HL-60 (cell line): ENCODE results near the gene MAP3K7.
A peak's percentile ranks its signal among the peaks of the same experiment; 100 is the strongest.

Source experiments
- DNase-seq, 2 experiments: peaks; one replicate each; pipeline ENCODE4 v3.0.0-alpha.2; 2010 to 2020; ENCODE audit warnings: low read depth in 1 of 2, low spot score in 1 of 2
- H3K27ac ChIP-seq: fragments of 250-450 bp; sonication (Bioruptor Pico); replicated peaks from 2 replicates; pipeline ENCODE4 v1.5.1; 2020; ENCODE audit warnings: mild to moderate bottlenecking, moderate library complexity
- H3K27me3 ChIP-seq: fragments of 250-450 bp; sonication (Bioruptor Pico); 2 replicates; pipeline ENCODE4 v1.5.1; 2021; ENCODE audit warnings: mild to moderate bottlenecking, moderate library complexity; ENCODE audit not compliant: insufficient read depth, poor library complexity, severe bottlenecking
- H3K4me3 ChIP-seq: replicated peaks from 2 replicates; pipeline ENCODE4 v1.5.1; 2011; ENCODE audit warnings: mild to moderate bottlenecking, control low read depth, low read length; ENCODE audit not compliant: insufficient read depth
- GABPA ChIP-seq: IDR thresholded peaks from 2 replicates; pipeline ENCODE4 v1.6.1; 2012; ENCODE audit warnings: low read depth
- POLR2AphosphoS5 ChIP-seq: IDR thresholded peaks from 2 replicates; pipeline ENCODE4 v1.6.1; 2012; ENCODE audit warnings: low read depth
- SPI1 ChIP-seq: IDR thresholded peaks from 2 replicates; pipeline ENCODE4 v1.6.1; 2012; ENCODE audit warnings: low read depth, mild to moderate bottlenecking, borderline replicate concordance
- TF ChIP-seq, protein P1 (sequence below): IDR thresholded peaks from one replicate; pipeline ENCODE4 v1.5.1; 2011; ENCODE audit warnings: low read length, control low read depth, inconsistent platforms; ENCODE audit not compliant: insufficient read depth
- TF ChIP-seq, protein P2 (sequence below): IDR thresholded peaks from 2 replicates; pipeline ENCODE4 v1.6.1; 2012; ENCODE audit warnings: low read depth; ENCODE audit not compliant: insufficient replicate concordance

Gene MAP3K7

DNA sequence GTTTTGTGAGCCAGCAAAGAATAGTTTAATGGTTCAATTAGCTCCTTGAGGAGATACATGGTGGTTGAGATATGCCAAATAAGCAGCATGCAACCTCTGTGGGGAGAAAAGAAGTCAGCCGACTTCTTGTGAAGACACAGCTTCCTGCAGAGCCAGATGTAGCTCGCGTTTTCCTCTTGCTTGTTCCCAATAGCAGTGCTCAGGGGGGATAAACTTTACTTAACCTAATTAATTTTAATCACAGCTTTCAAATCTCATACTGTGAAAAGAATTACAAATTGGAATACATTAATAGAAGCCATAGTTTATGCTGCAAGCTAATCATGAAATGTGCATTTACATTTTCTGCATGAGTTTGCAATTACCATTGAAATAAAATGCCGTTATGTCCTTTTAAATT lies 106.2 kb downstream of the MAP3K7 start:
- no peak overlapping the region for H3K27ac ChIP-seq
- H3K4me3 ChIP-seq, result no peak overlapping the region
- no peak for TF ChIP-seq GABPA
- TF ChIP-seq, protein P1, sequence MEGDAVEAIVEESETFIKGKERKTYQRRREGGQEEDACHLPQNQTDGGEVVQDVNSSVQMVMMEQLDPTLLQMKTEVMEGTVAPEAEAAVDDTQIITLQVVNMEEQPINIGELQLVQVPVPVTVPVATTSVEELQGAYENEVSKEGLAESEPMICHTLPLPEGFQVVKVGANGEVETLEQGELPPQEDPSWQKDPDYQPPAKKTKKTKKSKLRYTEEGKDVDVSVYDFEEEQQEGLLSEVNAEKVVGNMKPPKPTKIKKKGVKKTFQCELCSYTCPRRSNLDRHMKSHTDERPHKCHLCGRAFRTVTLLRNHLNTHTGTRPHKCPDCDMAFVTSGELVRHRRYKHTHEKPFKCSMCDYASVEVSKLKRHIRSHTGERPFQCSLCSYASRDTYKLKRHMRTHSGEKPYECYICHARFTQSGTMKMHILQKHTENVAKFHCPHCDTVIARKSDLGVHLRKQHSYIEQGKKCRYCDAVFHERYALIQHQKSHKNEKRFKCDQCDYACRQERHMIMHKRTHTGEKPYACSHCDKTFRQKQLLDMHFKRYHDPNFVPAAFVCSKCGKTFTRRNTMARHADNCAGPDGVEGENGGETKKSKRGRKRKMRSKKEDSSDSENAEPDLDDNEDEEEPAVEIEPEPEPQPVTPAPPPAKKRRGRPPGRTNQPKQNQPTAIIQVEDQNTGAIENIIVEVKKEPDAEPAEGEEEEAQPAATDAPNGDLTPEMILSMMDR, result no peak
- TF ChIP-seq, protein P2, sequence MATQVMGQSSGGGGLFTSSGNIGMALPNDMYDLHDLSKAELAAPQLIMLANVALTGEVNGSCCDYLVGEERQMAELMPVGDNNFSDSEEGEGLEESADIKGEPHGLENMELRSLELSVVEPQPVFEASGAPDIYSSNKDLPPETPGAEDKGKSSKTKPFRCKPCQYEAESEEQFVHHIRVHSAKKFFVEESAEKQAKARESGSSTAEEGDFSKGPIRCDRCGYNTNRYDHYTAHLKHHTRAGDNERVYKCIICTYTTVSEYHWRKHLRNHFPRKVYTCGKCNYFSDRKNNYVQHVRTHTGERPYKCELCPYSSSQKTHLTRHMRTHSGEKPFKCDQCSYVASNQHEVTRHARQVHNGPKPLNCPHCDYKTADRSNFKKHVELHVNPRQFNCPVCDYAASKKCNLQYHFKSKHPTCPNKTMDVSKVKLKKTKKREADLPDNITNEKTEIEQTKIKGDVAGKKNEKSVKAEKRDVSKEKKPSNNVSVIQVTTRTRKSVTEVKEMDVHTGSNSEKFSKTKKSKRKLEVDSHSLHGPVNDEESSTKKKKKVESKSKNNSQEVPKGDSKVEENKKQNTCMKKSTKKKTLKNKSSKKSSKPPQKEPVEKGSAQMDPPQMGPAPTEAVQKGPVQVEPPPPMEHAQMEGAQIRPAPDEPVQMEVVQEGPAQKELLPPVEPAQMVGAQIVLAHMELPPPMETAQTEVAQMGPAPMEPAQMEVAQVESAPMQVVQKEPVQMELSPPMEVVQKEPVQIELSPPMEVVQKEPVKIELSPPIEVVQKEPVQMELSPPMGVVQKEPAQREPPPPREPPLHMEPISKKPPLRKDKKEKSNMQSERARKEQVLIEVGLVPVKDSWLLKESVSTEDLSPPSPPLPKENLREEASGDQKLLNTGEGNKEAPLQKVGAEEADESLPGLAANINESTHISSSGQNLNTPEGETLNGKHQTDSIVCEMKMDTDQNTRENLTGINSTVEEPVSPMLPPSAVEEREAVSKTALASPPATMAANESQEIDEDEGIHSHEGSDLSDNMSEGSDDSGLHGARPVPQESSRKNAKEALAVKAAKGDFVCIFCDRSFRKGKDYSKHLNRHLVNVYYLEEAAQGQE, result no peak
- TF ChIP-seq SPI1, result no peak
- no peak for TF ChIP-seq POLR2AphosphoS5
- H3K27me3 ChIP-seq, result peaks cover 2% of the 10 kb centered on the region
- DNase-seq, result no peak

DNA sequence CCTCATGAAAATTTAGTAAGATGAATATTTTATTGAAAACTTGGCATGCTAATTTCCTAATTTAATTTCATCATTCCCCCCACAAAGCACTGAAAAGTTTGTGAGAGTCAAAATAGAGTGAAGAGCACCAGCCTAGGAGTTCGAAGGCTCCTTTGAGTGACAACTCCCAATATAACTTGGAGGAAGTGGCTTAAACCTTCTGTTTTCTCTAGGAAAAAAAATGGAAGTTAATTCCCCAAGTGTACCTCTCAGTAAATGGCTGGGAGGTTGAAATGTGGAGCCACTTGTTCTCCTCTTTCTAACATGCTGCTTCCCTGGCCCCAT lies 107.3 kb downstream of the MAP3K7 start:
- Histone ChIP-seq H3K27me3 (peaks cover 2% of the 10 kb centered on the region), H3K27ac (no peak overlapping the region), H3K4me3 (no peak overlapping the region)
- TF ChIP-seq SPI1, result no peak
- TF ChIP-seq GABPA, result no peak
- TF ChIP-seq, protein P2, result no peak
- no peak for TF ChIP-seq POLR2AphosphoS5
- TF ChIP-seq, protein P1, result no peak
- no peak for DNase-seq

DNA sequence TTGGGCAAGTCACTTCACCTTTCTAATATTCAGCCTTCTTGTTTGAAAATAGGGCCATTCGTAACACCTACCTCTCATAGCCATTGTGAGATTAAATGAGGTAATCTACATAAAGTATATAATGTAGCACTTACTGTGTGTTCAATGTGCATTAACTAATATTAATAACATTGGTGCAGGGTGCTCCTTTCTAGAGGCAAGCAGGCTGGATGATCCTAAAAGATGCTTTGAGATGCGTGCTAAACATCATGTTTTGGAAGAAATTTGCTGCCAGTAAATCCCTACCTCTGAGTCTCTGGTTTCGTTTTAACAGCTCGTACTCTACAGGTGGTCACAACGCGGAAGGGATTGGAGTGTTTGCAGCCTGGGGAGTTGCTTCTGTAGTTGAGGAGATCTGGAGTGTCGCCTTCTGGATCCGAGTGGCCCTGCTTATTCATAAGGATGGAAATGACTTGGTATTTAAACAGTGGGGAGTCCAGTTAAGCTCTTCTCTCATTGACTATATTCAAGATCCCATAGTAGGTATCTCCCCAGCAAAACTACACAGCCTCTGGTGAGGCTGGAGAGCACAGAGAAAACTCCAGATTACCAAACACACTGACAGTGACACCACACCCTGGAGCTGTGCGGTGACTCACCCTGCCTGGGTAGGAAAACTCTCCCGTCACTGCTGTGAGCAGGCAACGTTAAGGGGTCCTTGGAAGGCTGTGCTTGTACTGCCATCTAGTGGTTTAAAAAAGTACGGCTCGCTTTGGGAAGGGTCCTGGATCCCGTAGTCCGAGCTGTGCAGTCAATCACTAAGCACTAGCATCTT lies 107.9 kb downstream of the MAP3K7 start:
- Histone ChIP-seq H3K4me3 (no peak overlapping the region), H3K27me3 (peaks cover 2% of the 10 kb centered on the region), H3K27ac (no peak overlapping the region)
- TF ChIP-seq, protein P1, result peak; percentile 82
- TF ChIP-seq POLR2AphosphoS5, result no peak
- peak; percentile 76 to 85 for DNase-seq

DNA sequence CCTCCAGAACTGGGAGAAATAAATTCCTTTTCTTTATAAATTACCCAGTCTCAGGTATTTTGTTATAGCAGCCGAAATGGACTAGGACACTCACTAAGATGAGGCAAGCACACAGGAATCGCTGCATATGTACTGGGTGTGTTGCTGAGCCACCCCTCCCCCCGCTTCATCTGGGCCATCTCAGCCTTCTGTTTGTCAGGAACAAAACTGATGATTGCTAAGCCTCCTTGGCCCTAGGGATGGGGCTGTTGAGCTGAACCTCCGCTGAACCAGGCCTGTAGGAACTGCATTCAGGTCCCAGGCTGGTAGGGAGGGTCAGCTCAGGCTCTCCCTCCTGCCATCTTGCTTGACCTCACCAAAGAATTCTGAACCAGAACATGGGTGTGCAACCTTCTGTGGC lies 108.6 kb downstream of the MAP3K7 start:
- Histone ChIP-seq H3K27me3 (peaks cover 2% of the 10 kb centered on the region), H3K4me3 (no peak overlapping the region), H3K27ac (no peak overlapping the region)
- TF ChIP-seq, protein P2, result no peak
- TF ChIP-seq GABPA (no peak), SPI1 (no peak), POLR2AphosphoS5 (no peak)
- TF ChIP-seq, protein P1, result no peak
- DNase-seq, result no peak
